ENCODE data around the gene CHCHD6. TPM values are rescaled to one million over a fixed set of nuclear protein-coding genes. Genes with fewer than 3 reads are reported as not detected.

CHCHD6 gene
- total RNA-seq, 2 experiments from 2014 or later, result 8.7 to 9.3 TPM

DNA sequence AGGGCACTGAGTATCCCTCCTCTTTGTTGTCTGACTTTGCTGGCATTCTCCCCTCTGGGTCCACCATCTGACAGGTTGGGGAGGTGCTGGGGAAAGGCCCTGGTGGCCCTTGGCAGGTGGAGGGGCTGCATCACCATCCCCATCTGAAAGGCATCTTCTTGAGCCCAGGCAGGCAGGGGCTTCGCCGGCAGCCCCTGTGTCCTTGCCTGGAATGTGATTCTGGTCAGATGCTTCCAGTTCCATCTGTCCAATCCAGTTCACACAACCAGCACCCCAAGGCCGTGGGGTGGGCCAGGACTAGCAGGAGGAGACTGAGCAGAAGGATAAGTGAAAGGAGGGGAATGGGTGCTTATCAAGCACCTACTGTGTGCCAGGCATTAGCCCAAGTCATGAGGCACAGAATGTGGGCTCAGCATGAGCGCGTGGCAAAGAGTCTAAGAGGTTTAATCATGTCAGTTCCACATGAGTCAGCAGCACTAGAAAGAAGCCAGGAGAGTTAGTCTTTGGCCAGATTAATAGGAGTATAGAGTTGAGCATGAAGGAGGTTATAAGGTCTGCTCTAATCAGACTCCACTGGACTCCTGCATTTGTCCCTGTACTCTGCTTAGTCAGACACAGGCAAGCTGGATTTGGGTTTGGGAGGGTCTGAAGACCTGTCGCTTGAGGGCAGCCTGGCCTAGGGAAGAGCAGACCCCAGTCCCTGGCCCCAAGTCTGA lies 38.7 kb upstream of the CHCHD6 start:
- POLR2A ChIA-PET, result no interaction called here
- Histone ChIP-seq H3K36me3 (ENCODE audit: insufficient read depth, low read length) (no peaks in the 10 kb centered on the region), H3K9me3 (ENCODE audit: control insufficient read depth in 1 of 2, insufficient read depth in 1 of 2, low read length in 2 of 2) (no peaks in the 10 kb centered on the region), H3K4me3 (ENCODE audit: low read length) (no peak overlapping the region), H3K4me1 (ENCODE audit: insufficient read depth, low read length) (no peaks in the 10 kb centered on the region), H3K27me3 (ENCODE audit: control insufficient read depth in 1 of 2, insufficient read depth in 2 of 2, low read length in 2 of 2) (peaks cover 0 to 7% of the 10 kb centered on the region in 2 experiments), H3K27ac (ENCODE audit: low read depth in 1 of 2, low read length in 2 of 2) (no peak overlapping the region)
- Mint-ChIP-seq H3K4me1 (ENCODE audit: low read depth) (no peaks in the 10 kb centered on the region), H3K9me3 (no peaks in the 10 kb centered on the region), H3K27ac (no peak overlapping the region), H3K4me3 (no peak overlapping the region), H3K27me3 (peaks cover 10% of the 10 kb centered on the region), H3K36me3 (ENCODE audit: low read depth) (no peaks in the 10 kb centered on the region)
- TF ChIP-seq, protein P1, sequence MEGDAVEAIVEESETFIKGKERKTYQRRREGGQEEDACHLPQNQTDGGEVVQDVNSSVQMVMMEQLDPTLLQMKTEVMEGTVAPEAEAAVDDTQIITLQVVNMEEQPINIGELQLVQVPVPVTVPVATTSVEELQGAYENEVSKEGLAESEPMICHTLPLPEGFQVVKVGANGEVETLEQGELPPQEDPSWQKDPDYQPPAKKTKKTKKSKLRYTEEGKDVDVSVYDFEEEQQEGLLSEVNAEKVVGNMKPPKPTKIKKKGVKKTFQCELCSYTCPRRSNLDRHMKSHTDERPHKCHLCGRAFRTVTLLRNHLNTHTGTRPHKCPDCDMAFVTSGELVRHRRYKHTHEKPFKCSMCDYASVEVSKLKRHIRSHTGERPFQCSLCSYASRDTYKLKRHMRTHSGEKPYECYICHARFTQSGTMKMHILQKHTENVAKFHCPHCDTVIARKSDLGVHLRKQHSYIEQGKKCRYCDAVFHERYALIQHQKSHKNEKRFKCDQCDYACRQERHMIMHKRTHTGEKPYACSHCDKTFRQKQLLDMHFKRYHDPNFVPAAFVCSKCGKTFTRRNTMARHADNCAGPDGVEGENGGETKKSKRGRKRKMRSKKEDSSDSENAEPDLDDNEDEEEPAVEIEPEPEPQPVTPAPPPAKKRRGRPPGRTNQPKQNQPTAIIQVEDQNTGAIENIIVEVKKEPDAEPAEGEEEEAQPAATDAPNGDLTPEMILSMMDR (IDR thresholded peaks at IDR 0.05), result no peak
- intact Hi-C loops (cut with DNase I, micrococcal nuclease), result no loop called here
- no peak for ATAC-seq (ENCODE audit: poor library complexity)
- no peak for DNase-seq
- CTCF ChIA-PET, result no interaction called here

DNA sequence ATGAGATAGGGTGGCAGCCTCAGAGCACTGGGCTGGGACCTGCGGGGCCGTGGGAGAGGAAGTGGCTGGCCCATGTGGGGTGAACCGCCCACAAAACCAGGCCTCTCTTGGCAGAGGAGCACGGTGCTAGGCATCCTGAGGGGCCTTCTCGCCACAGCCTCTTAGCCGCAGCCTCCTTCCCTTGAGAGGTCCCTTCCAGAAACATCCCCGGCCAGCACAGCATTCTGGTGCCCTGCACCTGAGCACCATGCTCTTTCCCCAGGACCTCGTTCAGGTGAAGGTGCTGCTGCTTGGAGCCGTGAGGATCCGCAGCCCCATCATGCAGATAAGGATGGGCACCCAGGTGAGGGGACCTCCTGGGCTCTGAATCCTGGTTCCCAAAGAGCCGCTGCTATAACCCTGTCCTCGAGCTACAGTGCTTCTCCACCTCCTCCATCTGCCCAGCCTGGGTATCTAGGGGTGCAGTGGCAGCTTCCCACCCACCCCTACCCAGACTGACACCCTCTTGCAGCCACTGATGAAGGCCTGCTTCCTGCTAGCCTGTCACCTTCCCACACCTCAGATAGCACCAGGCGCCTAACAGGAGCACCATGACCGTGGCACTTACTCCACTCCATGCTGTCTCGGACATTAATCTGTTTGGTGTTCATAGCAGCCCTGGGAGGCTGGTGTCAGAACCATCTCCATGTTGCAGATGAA lies 37.9 kb upstream of the CHCHD6 start:
- Histone ChIP-seq H3K4me3 (ENCODE audit: low read length) (no peak overlapping the region), H3K27me3 (ENCODE audit: control insufficient read depth in 1 of 2, insufficient read depth in 2 of 2, low read length in 2 of 2) (peaks cover 0 to 4% of the 10 kb centered on the region in 2 experiments), H3K9me3 (ENCODE audit: control insufficient read depth in 1 of 2, insufficient read depth in 1 of 2, low read length in 2 of 2) (peaks cover under 1 to 3% of the 10 kb centered on the region in 2 experiments), H3K4me1 (ENCODE audit: insufficient read depth, low read length) (no peaks in the 10 kb centered on the region), H3K27ac (ENCODE audit: low read depth in 1 of 2, low read length in 2 of 2) (no peak overlapping the region), H3K36me3 (ENCODE audit: insufficient read depth, low read length) (no peaks in the 10 kb centered on the region)
- Mint-ChIP-seq H3K36me3 (ENCODE audit: low read depth) (no peaks in the 10 kb centered on the region), H3K4me3 (no peak overlapping the region), H3K27ac (no peak overlapping the region), H3K4me1 (ENCODE audit: low read depth) (no peaks in the 10 kb centered on the region), H3K9me3 (no peaks in the 10 kb centered on the region), H3K27me3 (peaks cover 5% of the 10 kb centered on the region)
- intact Hi-C loops (cut with DNase I, micrococcal nuclease), result no loop called here
- ChIA-PET POLR2A (no interaction called here), CTCF (no interaction called here)
- DNase-seq (no peak), ATAC-seq (ENCODE audit: poor library complexity) (no peak)
- TF ChIP-seq, protein P1 (IDR thresholded peaks at IDR 0.05), result no peak

DNA sequence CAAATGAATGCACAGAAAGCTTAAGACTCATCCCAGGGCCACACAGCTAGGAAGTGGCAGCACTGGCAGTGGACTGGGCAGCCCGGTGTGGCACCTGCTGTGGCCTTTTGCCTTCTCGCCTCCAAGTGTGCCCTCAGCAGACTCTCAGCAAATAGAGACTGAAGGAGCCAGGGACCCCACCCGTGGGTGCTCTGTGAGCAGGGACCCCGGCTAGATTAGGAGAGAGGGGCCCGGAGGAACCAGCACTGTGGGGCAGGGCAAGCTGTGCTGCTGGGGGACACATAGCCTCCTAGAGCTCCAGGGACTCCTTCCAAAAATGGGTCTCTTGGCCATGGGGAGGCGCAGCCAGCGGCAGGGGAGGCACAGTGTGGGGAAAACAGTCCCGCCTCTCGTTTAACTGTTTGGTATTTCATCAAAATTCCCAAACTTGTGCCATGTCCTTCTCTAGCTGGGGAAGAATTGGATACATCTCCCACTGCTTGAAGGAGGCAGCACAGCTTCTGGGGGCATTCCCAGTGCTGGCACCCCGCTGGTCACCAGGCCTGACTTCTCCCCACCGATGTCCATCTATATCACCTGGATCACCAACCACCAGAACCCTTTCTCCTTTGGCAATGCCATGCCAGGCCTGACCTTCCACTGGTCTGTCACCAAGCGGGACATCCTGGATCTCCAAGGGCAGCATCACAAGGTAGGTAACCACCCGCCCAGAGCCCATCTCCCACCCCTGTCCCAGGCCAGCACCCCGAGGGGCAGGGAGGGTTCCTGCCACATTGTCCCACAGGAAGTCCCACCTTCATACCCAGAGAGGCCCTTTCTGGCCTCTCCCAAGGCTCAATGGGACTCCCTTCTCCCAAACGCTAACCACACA lies 37.1 kb upstream of the CHCHD6 start:
- CTCF ChIA-PET, result no interaction called here
- Mint-ChIP-seq H3K27ac (no peak overlapping the region), H3K9me3 (no peaks in the 10 kb centered on the region), H3K27me3 (peaks cover 5% of the 10 kb centered on the region), H3K4me1 (ENCODE audit: low read depth) (no peaks in the 10 kb centered on the region), H3K4me3 (no peak overlapping the region), H3K36me3 (ENCODE audit: low read depth) (no peaks in the 10 kb centered on the region)
- POLR2A ChIA-PET, result no interaction called here
- intact Hi-C loops (cut with DNase I, micrococcal nuclease), result no loop called here
- ATAC-seq (ENCODE audit: poor library complexity) (no peak), DNase-seq (no peak)
- TF ChIP-seq, protein P1 (IDR thresholded peaks at IDR 0.05), result no peak
- Histone ChIP-seq H3K4me1 (ENCODE audit: insufficient read depth, low read length) (no peaks in the 10 kb centered on the region), H3K27me3 (ENCODE audit: control insufficient read depth in 1 of 2, insufficient read depth in 2 of 2, low read length in 2 of 2) (peaks cover 0 to 2% of the 10 kb centered on the region in 2 experiments), H3K9me3 (ENCODE audit: control insufficient read depth in 1 of 2, insufficient read depth in 1 of 2, low read length in 2 of 2) (peaks cover 5 to 8% of the 10 kb centered on the region in 2 experiments), H3K36me3 (ENCODE audit: insufficient read depth, low read length) (no peaks in the 10 kb centered on the region), H3K27ac (ENCODE audit: low read depth in 1 of 2, low read length in 2 of 2) (no peak overlapping the region), H3K4me3 (ENCODE audit: low read length) (no peak overlapping the region)
